K562 (cell line): Measurements from ENCODE around the gene PNMT. TPM values are rescaled to one million over a fixed set of nuclear protein-coding genes. Genes with fewer than 3 reads are reported as not detected.
A peak's percentile ranks its signal among the peaks of the same experiment; 100 is the strongest.

ENCODE experiments used
- ATAC-seq: fragments of 200-7000 bp; cut with Tn5 transposase; 3 replicates; pipeline ENCODE4 v1.9.1; 2020; ENCODE audit warnings: moderate library complexity
- BruUV-seq: library from RNA; stranded (reverse); fragments of 400-500 nt; replicated peaks from 2 replicates; lab custom pipeline; 2021; lab: Mats Ljungman, UMichigan
- CTCF ChIA-PET: fragments of 300-600 bp; formaldehyde crosslinking; extraction: SDS; loops from one replicate; lab custom pipeline; 2021; ENCODE audit warnings: low intra/inter-chr PET ratio; lab: Yijun Ruan, JAX
- POLR2A ChIA-PET: fragments of 300-600, 350-650 bp; sonication (Branson Sonifier 250); formaldehyde crosslinking; extraction: SDS; loops from one replicate; lab custom pipeline; 2021; ENCODE audit warnings: antibody characterized with exemption, inconsistent platforms; lab: Yijun Ruan, JAX
- DNase-seq, 4 experiments: peaks; one replicate each; pipeline versions ENCODE4 v3.0.0 to v3.0.0-alpha.2; 2011 to 2018; ENCODE audit warnings: low spot score in 3 of 4, mixed read lengths in 3 of 4; ENCODE audit errors: extremely low read depth in 1 of 4
- FAIRE-seq: peaks from 2 replicates; lab custom pipeline; 2011; peaks lifted over from hg19 to GRCh38; lab: Jason Lieb, UNC
- H2AFZ ChIP-seq: 2 replicates; pipeline ENCODE4 v1.6.0; 2011; ENCODE audit warnings: low read depth, low read length, control low read depth, inconsistent platforms
- H3K27ac ChIP-seq: fragments of 200-600 bp; 3 replicates; pipeline ENCODE4 v1.8.0; 2011; ENCODE audit warnings: low read depth, mild to moderate bottlenecking, control low read depth, inconsistent platforms, low read length, moderate library complexity, mixed read lengths; ENCODE audit errors: extremely low read depth
- H3K27me3 ChIP-seq, 2 experiments: fragments of 300-600 bp in 1 of 2; 2 replicates in 1 of 2; 3 replicates in 1 of 2; pipeline versions ENCODE4 v1.6.0 to v1.8.0; 2011; ENCODE audit warnings: inconsistent platforms in 2 of 2, low read length in 2 of 2, mild to moderate bottlenecking in 1 of 2, mixed read lengths in 1 of 2, moderate library complexity in 1 of 2; ENCODE audit not compliant: control insufficient read depth in 2 of 2, insufficient read depth in 2 of 2
- H3K36me3 ChIP-seq: fragments of 300-600 bp; 3 replicates; pipeline ENCODE4 v1.8.0; 2011; ENCODE audit warnings: mild to moderate bottlenecking, low read length, inconsistent platforms; ENCODE audit not compliant: control insufficient read depth, insufficient read depth
- H3K4me1 ChIP-seq, 2 experiments: fragments of 200-600 bp in 1 of 2; replicated peaks in 1 of 2; 2 replicates in 1 of 2; 3 replicates in 1 of 2; pipeline versions ENCODE4 v1.5.1 to v1.8.0; 2011; ENCODE audit warnings: inconsistent platforms in 2 of 2, low read length in 2 of 2, mild to moderate bottlenecking in 1 of 2, mixed read lengths in 1 of 2, moderate library complexity in 1 of 2; ENCODE audit not compliant: control insufficient read depth in 2 of 2, insufficient read depth in 2 of 2
- H3K4me2 ChIP-seq: 2 replicates; pipeline ENCODE4 v1.6.1; 2011; ENCODE audit warnings: low read length, control low read depth, inconsistent platforms, mixed read lengths; ENCODE audit not compliant: insufficient read depth
- H3K4me3 ChIP-seq: fragments of 200-600 bp; sonication (generic), shearing (Covaris generic); 2 replicates; pipeline ENCODE4 v1.5.1; 2016; ENCODE audit warnings: control low read depth, inconsistent platforms
- H3K79me2 ChIP-seq: fragments of 200-600 bp; 3 replicates; pipeline ENCODE4 v1.8.0; 2011; ENCODE audit warnings: low read length, inconsistent platforms; ENCODE audit not compliant: control insufficient read depth, insufficient read depth
- H3K9ac ChIP-seq, 2 experiments: 2 replicates each; pipeline versions ENCODE4 v1.6.0 to v1.6.1; 2011; ENCODE audit warnings: low read depth in 2 of 2, low read length in 2 of 2, control low read depth in 1 of 2, inconsistent platforms in 1 of 2, mild to moderate bottlenecking in 1 of 2, mixed read lengths in 1 of 2; ENCODE audit not compliant: insufficient read depth in 1 of 2
- H3K9me1 ChIP-seq: one replicate; pipeline ENCODE4 v1.6.0; 2011; ENCODE audit warnings: inconsistent platforms, mild to moderate bottlenecking, low read length, moderate library complexity; ENCODE audit not compliant: control insufficient read depth, insufficient read depth
- H3K9me3 ChIP-seq: replicated peaks from 2 replicates; pipeline ENCODE4 v1.5.1; 2011; ENCODE audit warnings: low read depth, low read length, inconsistent platforms; ENCODE audit not compliant: control insufficient read depth, insufficient read depth
- H4K20me1 ChIP-seq: replicated peaks from 2 replicates; pipeline ENCODE4 v1.6.1; 2011; ENCODE audit warnings: low read length, inconsistent platforms, mixed read lengths; ENCODE audit not compliant: control insufficient read depth, insufficient read depth
- CC2D1A ChIP-seq: fragments of 450-650 bp; IDR thresholded peaks from 2 replicates; pipeline ENCODE4 v1.6.1; 2017; ENCODE audit warnings: mild to moderate bottlenecking
- CTBP1 ChIP-seq: fragments of 450-650 bp; IDR thresholded peaks from 2 replicates; pipeline ENCODE4 v1.6.1; 2016; ENCODE audit warnings: borderline replicate concordance
- MIER1 ChIP-seq: fragments of 450-650 bp; IDR thresholded peaks from 2 replicates; pipeline ENCODE4 v1.6.1; 2016; ENCODE audit warnings: antibody characterized with exemption, mild to moderate bottlenecking, low read depth
- MTA3 ChIP-seq: fragments of 450-650 bp; formaldehyde crosslinking; IDR thresholded peaks from 2 replicates; pipeline ENCODE4 v1.6.1; 2017; ENCODE audit warnings: mild to moderate bottlenecking, borderline replicate concordance
- YY1 ChIP-seq, 3 experiments: IDR thresholded peaks; 2 replicates each; pipeline ENCODE4 v1.6.1; 2011; ENCODE audit warnings: low read length in 2 of 3, mild to moderate bottlenecking in 2 of 3, moderate library complexity in 2 of 3, borderline replicate concordance in 1 of 3, control low read depth in 1 of 3, low read depth in 1 of 3; ENCODE audit not compliant: insufficient read depth in 3 of 3, insufficient replicate concordance in 2 of 3, control insufficient read depth in 1 of 3, insufficient read length in 1 of 3; ENCODE audit errors: extremely low read depth in 1 of 3
- ZNF121 ChIP-seq: sonication (generic); formaldehyde crosslinking; conservative IDR thresholded peaks from 2 replicates; pipeline ENCODE4 v1.8.0; 2022; ENCODE audit warnings: missing genetic modification reagents
- WGBS: fragments of 100-300 bp; shearing (Covaris generic); methylation state at CpG from one replicate; pipeline ENCODE4 v1.1.6; 2016; ENCODE audit warnings: low coverage, mixed read lengths; ENCODE audit not compliant: insufficient coverage; ENCODE audit errors: missing lambda C conversion rate; 5-methylcytosine and 5-hydroxymethylcytosine counted together
- in situ Hi-C: fragments of 300-500 bp; cut with MboI; formaldehyde crosslinking; loops from 4 replicates; pipeline ENCODE4 v1.15.0; 2018; ENCODE audit warnings: inconsistent platforms, mixed read lengths
- intact Hi-C: fragments of 100-400 bp; cut with micrococcal nuclease; formaldehyde crosslinking; loops from 2 replicates; pipeline ENCODE4 v1.14.2; 2022
- polyA plus RNA-seq, 8 experiments: library from polyadenylated mRNA; depleted of rRNA in 4 of 8; stranded (reverse) in 5 of 8; unstranded in 3 of 8; fragments of >200 nt; fragmentation: Nextera tagmentation in 2 of 8; fragmentation: Illumina TruSeq in 1 of 8; extraction: Ambion mirVana in 2 of 8; extraction: Trizol in 1 of 8; gene quantifications; 2 replicates each; pipeline versions ENCODE4 v1.2.1 to v1.2.3, GENCODE V29; 2011 to 2014; ENCODE audit warnings: inconsistent platforms in 1 of 8, missing spikeins in 1 of 8
- total RNA-seq, 7 experiments: library from RNA; depleted of rRNA in 6 of 7; stranded (reverse); fragments of >200 nt in 6 of 7; fragmentation: Illumina TruSeq in 2 of 7; extraction: Trizol in 2 of 7; gene quantifications; 2 replicates each; pipeline versions ENCODE4 v1.2.1 to v1.2.3, GENCODE V29; 2011 to 2021; ENCODE audit warnings: low replicate concordance in 1 of 7

PNMT gene
- total and polyA plus RNA-seq, 9 of the 15 experiments (the other 6 are each of a cell fraction or from before 2014, with no cell fraction given), result 0.55 to 18.1 (median 5.8) TPM

- in situ Hi-C loops, result loop anchor here (5.0 kb wide), 2 partner anchors 50 to 135 kb away; no protein-coding TSS in a partner anchor
- Histone ChIP-seq H3K9me1 (no peaks in the 10 kb centered on the region), H2AFZ (peak overlapping the region; percentile 76), H3K9me3 (no peaks in the 10 kb centered on the region)
- no TSS peak for BruUV-seq
- TF ChIP-seq MTA3 (0 out of 2 replicates have a peak, but pooled peaks have one; percentile 12), CC2D1A (no peak), YY1 (IDR thresholded peaks at IDR 0.05; ENCODE audit: borderline replicate concordance in 1 of 3, control insufficient read depth in 1 of 3, extremely low read depth in 1 of 3, insufficient read depth in 3 of 3, insufficient read length in 1 of 3, insufficient replicate concordance in 2 of 3, low read depth in 1 of 3, low read length in 2 of 3) (peak in 1 of 3 experiments; percentile 37), CTBP1 (0 out of 2 replicates have a peak, but pooled peaks have one; percentile 5), MIER1 (0 out of 2 replicates have a peak, but pooled peaks have one; percentile 3), ZNF121 (CRISPR knock-in tag) (peak; percentile 90)
- TF ChIP-seq, all 486 proteins: peak for 5
- Histone ChIP-seq H3K4me1 (peaks cover 3 to 43% of the 10 kb centered on the region in 2 experiments; a peak in 3 of 5 replicates), H4K20me1 (no peaks in the 10 kb centered on the region), H3K4me2 (peak overlapping the region; percentile 70), H3K79me2 (no peaks in the 10 kb centered on the region), H3K36me3 (no peaks in the 10 kb centered on the region), H3K9ac (peak overlapping the region in 1 of 2 experiments; percentile 79; a peak in 1 of 4 replicates), H3K27me3 (peaks cover 0 to 25% of the 10 kb centered on the region in 2 experiments; a peak in 2 of 5 replicates), H3K4me3 (no peak overlapping the region), H3K27ac (no peak overlapping the region)
- CTCF ChIA-PET, result interaction anchor here (0.7 to 5.2 kb wide), 14 partner anchors 8 to 579 kb away, joined by 3 to 131 read pairs (median 6); partner anchors contain the start of genes MIEN1, PGAP3, PNMT and PSMD3
- intact Hi-C loops, result loop anchor here (1.0 to 2.0 kb wide), 6 partner anchors 46 to 358 kb away; partner anchors contain the start of genes PNMT and PSMD3
- WGBS, result 33% methylated on average over 15 of the region's 16 CpGs
- peak; percentile 15 for FAIRE-seq
- POLR2A ChIA-PET, result interaction anchor here (0.9 kb wide), 1 partner anchor 21 kb away, joined by 3 read pairs; no protein-coding TSS in a partner anchor
- DNase-seq, result no peak
- ATAC-seq, result peak; percentile 27
These were observed 45.8 kb upstream of the PNMT start for GRCh38 chr17:39622380-39623006.
